HG03460 (cell line): ENCODE measurements around the gene PNPLA4.

Experiments used
- ATAC-seq: cut with Tn5 transposase; IDR thresholded peaks from one replicate; pipeline ENCODE4 v1.9.1; 2021; ENCODE audit not compliant: unreplicated experiment

The PNPLA4 gene

GRCh38 chrX:7927259-7928167 lies at the start of gene PNPLA4:
PNPLA4 (minus strand) TSS chrX:7927413; CDS start chrX:7926119, 1,294 bp downstream.
- ATAC-seq = peak; percentile 92

- no peak for ATAC-seq
These were observed 45.4 kb upstream of the PNPLA4 start for GRCh38 chrX:7972586-7972985.

- no peak for ATAC-seq
These were observed 43.2 kb upstream of the PNPLA4 start for GRCh38 chrX:7970428-7970827.

GRCh38 chrX:7965436-7965835 lies 38.2 kb upstream of the PNPLA4 start:
- no peak for ATAC-seq

- ATAC-seq = no peak
These were observed 33.0 kb upstream of the PNPLA4 start for GRCh38 chrX:7960246-7960645.

GRCh38 chrX:7953446-7953845 lies 26.2 kb upstream of the PNPLA4 start:
- no peak for ATAC-seq

GRCh38 chrX:7950865-7951264 lies 23.7 kb upstream of the PNPLA4 start:
- ATAC-seq = peak; percentile 87

- ATAC-seq = no peak
These were observed 21.3 kb upstream of the PNPLA4 start for GRCh38 chrX:7948483-7948882.

- no peak for ATAC-seq
These were observed 19.7 kb upstream of the PNPLA4 start for GRCh38 chrX:7946960-7947359.

GRCh38 chrX:7943600-7944245 lies 16.5 kb upstream of the PNPLA4 start:
- ATAC-seq = no peak

- no peak for ATAC-seq
These were observed 14.3 kb upstream of the PNPLA4 start for GRCh38 chrX:7941390-7942042.

- ATAC-seq = no peak
These were observed 6.8 kb upstream of the PNPLA4 start for GRCh38 chrX:7934026-7934425.

GRCh38 chrX:7926914-7927258 lies 327 bp downstream of the PNPLA4 start:
- ATAC-seq = peak; percentile 50

- ATAC-seq = no peak
These were observed 712 bp downstream of the PNPLA4 start for GRCh38 chrX:7926501-7926900.

GRCh38 chrX:7925867-7926472 lies 1.2 kb downstream of the PNPLA4 start:
- peak; percentile 32 for ATAC-seq

GRCh38 chrX:7921750-7922149 lies 5.5 kb downstream of the PNPLA4 start:
- no peak for ATAC-seq

- ATAC-seq = no peak
These were observed 18.4 kb downstream of the PNPLA4 start for GRCh38 chrX:7908821-7909220.

- no peak for ATAC-seq
These were observed 22.7 kb downstream of the PNPLA4 start for GRCh38 chrX:7904562-7904961.

- no peak for ATAC-seq
These were observed 35.3 kb downstream of the PNPLA4 start for GRCh38 chrX:7891928-7892327.

GRCh38 chrX:7889680-7890079 lies 37.5 kb downstream of the PNPLA4 start:
- ATAC-seq = no peak

- ATAC-seq = no peak
These were observed 38.1 kb downstream of the PNPLA4 start for GRCh38 chrX:7889135-7889534.
